Fibroblast of lung (primary cell): ENCODE measurements around the gene TMPRSS3. TPM values are rescaled to one million over a fixed set of nuclear protein-coding genes. Genes with fewer than 3 reads are reported as not detected.

Source experiments
- DNase-seq, 2 donors: peaks; one replicate each; pipeline versions ENCODE4 v3.0.0 to v3.0.0-alpha.2; 2010; ENCODE audit warnings: low read depth in 2 of 2
- H2AFZ ChIP-seq: 2 replicates; pipeline ENCODE4 v1.5.1; 2012; ENCODE audit warnings: low read length, control low read depth, inconsistent platforms
- H3K27ac ChIP-seq: 2 replicates; pipeline ENCODE4 v1.5.1; 2011; ENCODE audit warnings: low read length, control low read depth; ENCODE audit not compliant: insufficient read depth
- H3K27me3 ChIP-seq: 2 replicates; pipeline ENCODE4 v1.5.1; 2011; ENCODE audit warnings: mild to moderate bottlenecking, low read length; ENCODE audit not compliant: control insufficient read depth, insufficient read depth
- H3K36me3 ChIP-seq: 2 replicates; pipeline ENCODE4 v1.5.1; 2011; ENCODE audit warnings: low read length; ENCODE audit not compliant: control insufficient read depth, insufficient read depth
- H3K4me1 ChIP-seq: 2 replicates; pipeline ENCODE4 v1.5.1; 2011; ENCODE audit warnings: low read length; ENCODE audit not compliant: control insufficient read depth, insufficient read depth; ENCODE audit errors: extremely low read depth
- H3K4me2 ChIP-seq: 2 replicates; pipeline ENCODE4 v1.5.1; 2011; ENCODE audit warnings: low read length, control low read depth; ENCODE audit not compliant: insufficient read depth; ENCODE audit errors: extremely low read depth
- H3K4me3 ChIP-seq, 4 experiments: fragments of 200-600 bp in 1 of 4; sonication (generic) in 1 of 4; replicated peaks in 1 of 4; 2 replicates each; pipeline ENCODE4 v1.5.1; 2011 to 2016; ENCODE audit warnings: low read length in 4 of 4, low read depth in 3 of 4, mild to moderate bottlenecking in 3 of 4, control low read depth in 2 of 4, inconsistent platforms in 1 of 4, mixed read lengths in 1 of 4; ENCODE audit not compliant: insufficient read depth in 1 of 4; ENCODE audit errors: control extremely low read depth in 1 of 4
- H3K79me2 ChIP-seq: 2 replicates; pipeline ENCODE4 v1.5.1; 2012; ENCODE audit warnings: mild to moderate bottlenecking, low read length, inconsistent platforms; ENCODE audit not compliant: control insufficient read depth, insufficient read depth
- H3K9ac ChIP-seq: 2 replicates; pipeline ENCODE4 v1.5.1; 2011; ENCODE audit warnings: mild to moderate bottlenecking, low read length, control low read depth; ENCODE audit not compliant: insufficient read depth
- H3K9me3 ChIP-seq: 2 replicates; pipeline ENCODE4 v1.5.1; 2012; ENCODE audit warnings: low read depth, low read length; ENCODE audit not compliant: control insufficient read depth, insufficient read depth
- H4K20me1 ChIP-seq: 2 replicates; pipeline ENCODE4 v1.5.1; 2011; ENCODE audit warnings: low read length; ENCODE audit not compliant: control insufficient read depth, insufficient read depth; ENCODE audit errors: extremely low read depth
- EZH2 ChIP-seq: IDR thresholded peaks from 2 replicates; pipeline ENCODE4 v1.5.1; 2012; ENCODE audit warnings: low read length, control low read depth, mild to moderate bottlenecking; ENCODE audit errors: missing control alignments
- polyA plus RNA-seq, 2 donors: library from polyadenylated mRNA; depleted of rRNA in 1 of 2; stranded (reverse) in 1 of 2; unstranded in 1 of 2; fragments of >200 nt; gene quantifications; 2 replicates each; pipeline ENCODE4 v1.2.1, GENCODE V29; 2011 to 2012; ENCODE audit warnings: missing spikeins in 1 of 2
- total RNA-seq: library from RNA; depleted of rRNA; stranded (reverse); fragments of >200 nt; gene quantifications from 2 replicates; pipeline ENCODE4 v1.2.1, GENCODE V29; 2014
- TF ChIP-seq, protein P1 (sequence below), 2 donors: IDR thresholded peaks in 1 of 2; conservative IDR thresholded peaks in 1 of 2; 1 replicate in 1 of 2; 2 replicates in 1 of 2; pipeline ENCODE4 v1.5.1; 2011 to 2012; ENCODE audit warnings: low read length in 2 of 2, control low read depth in 1 of 2, inconsistent platforms in 1 of 2, low read depth in 1 of 2, mild to moderate bottlenecking in 1 of 2

TMPRSS3 gene
- total and polyA plus RNA-seq, 2 donors (not counting 1 experiment from before 2014, with no cell fraction given), result not detected

DNA sequence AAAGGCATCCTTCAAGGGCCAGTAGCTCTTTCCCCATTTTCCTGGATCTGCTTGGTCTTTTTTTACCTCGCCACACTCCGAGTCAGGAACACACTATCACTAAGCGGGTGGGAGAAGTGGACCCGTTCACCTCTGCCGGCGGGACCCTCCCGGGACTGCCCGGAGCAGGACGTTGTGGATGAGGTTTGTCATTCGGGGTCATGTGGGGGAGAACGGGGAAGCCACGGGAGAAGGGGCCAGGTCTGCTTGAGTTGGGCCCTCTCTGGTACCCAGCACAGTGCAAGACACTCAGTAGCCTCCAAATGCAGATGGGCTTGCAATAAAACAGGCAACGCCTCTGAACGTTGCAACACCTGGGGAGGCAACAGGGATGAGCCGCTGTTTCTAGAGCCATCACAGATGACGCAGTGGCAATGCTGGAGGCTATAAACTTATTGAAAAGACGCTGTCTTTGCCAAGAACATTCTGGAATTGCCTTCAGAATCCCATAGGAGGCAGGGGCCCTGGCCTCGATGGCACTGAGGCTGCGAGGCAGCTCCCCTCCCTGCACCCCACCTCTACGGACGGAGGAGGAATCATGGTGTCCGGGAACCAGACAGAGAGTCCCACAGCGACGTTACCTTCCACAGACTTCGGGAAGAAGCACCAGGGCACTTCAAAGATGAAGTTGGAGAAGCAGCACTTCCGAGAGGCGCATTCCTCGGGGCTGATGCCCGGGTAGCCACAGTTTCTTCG is 48.8 kb downstream of the TMPRSS3 start:
- Histone ChIP-seq H3K36me3 (no peaks in the 10 kb centered on the region), H3K4me1 (no peaks in the 10 kb centered on the region), H3K27ac (no peak overlapping the region), H2AFZ (no peak overlapping the region), H4K20me1 (no peaks in the 10 kb centered on the region), H3K4me3 (no peak overlapping the region), H3K4me2 (no peak overlapping the region), H3K9me3 (no peaks in the 10 kb centered on the region), H3K79me2 (no peaks in the 10 kb centered on the region), H3K9ac (no peak overlapping the region), H3K27me3 (no peaks in the 10 kb centered on the region)
- no peak for TF ChIP-seq EZH2
- TF ChIP-seq, protein P1, sequence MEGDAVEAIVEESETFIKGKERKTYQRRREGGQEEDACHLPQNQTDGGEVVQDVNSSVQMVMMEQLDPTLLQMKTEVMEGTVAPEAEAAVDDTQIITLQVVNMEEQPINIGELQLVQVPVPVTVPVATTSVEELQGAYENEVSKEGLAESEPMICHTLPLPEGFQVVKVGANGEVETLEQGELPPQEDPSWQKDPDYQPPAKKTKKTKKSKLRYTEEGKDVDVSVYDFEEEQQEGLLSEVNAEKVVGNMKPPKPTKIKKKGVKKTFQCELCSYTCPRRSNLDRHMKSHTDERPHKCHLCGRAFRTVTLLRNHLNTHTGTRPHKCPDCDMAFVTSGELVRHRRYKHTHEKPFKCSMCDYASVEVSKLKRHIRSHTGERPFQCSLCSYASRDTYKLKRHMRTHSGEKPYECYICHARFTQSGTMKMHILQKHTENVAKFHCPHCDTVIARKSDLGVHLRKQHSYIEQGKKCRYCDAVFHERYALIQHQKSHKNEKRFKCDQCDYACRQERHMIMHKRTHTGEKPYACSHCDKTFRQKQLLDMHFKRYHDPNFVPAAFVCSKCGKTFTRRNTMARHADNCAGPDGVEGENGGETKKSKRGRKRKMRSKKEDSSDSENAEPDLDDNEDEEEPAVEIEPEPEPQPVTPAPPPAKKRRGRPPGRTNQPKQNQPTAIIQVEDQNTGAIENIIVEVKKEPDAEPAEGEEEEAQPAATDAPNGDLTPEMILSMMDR (conservative IDR thresholded peaks at IDR 0.05 in 1 of 2, IDR thresholded peaks at IDR 0.05 in 1 of 2; ENCODE audit: low read depth in 1 of 2, low read length in 2 of 2), result no peak
- no peak for DNase-seq

DNA sequence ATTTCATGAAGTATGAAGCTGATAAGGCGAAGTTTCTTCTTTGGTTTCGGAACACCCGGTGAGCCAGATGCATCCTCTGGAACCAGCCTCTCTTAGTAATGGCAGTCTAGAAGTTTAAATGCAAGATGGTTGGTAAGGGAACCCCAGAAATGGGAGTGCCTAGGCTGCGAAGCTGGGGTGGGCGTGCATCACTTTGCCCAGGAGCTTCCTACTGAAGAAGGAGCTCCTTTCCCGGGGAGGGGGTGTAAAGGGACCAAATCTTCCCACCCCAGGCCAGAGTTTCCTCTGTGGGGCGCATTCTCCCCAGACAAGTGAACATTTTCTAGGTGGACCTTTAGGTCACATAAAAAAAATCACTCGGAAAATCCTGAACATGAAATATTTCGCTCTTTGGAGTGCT is 49.4 kb downstream of the TMPRSS3 start:
- H3K9ac ChIP-seq, result no peak overlapping the region
- H3K36me3 ChIP-seq, result no peaks in the 10 kb centered on the region
- H3K9me3 ChIP-seq, result no peaks in the 10 kb centered on the region
- no peaks in the 10 kb centered on the region for H3K79me2 ChIP-seq
- no peak for TF ChIP-seq EZH2
- TF ChIP-seq, protein P1 (conservative IDR thresholded peaks at IDR 0.05 in 1 of 2, IDR thresholded peaks at IDR 0.05 in 1 of 2; ENCODE audit: low read depth in 1 of 2, low read length in 2 of 2), result no peak
- no peaks in the 10 kb centered on the region for H3K27me3 ChIP-seq
- no peak overlapping the region for H3K4me3 ChIP-seq
- H4K20me1 ChIP-seq, result no peaks in the 10 kb centered on the region
- no peak for DNase-seq
- H3K27ac ChIP-seq, result no peak overlapping the region
- H3K4me1 ChIP-seq, result no peaks in the 10 kb centered on the region
- H3K4me2 ChIP-seq, result no peak overlapping the region
- H2AFZ ChIP-seq, result no peak overlapping the region

DNA sequence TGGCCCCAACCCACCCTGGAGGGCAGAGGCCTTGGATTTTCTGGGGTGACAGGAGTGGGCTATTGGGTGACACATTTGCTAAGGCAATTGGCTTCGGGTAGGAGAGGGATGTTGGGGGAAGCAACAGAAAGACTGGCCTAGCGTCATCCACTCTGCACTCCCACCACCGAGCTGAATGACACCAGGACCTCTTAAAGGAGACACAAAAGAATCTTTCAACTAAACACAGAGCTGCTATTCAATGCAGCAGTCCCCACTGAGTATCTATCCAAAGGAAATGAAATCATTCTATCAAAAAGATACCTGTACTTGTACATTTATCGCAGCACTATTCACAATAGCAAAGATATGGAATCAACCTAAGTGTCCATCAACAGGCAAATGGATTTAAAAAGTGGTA is 51.2 kb downstream of the TMPRSS3 start:
- Histone ChIP-seq H3K4me3 (no peak overlapping the region), H3K79me2 (no peaks in the 10 kb centered on the region), H3K27me3 (no peaks in the 10 kb centered on the region), H2AFZ (no peak overlapping the region), H3K4me1 (no peaks in the 10 kb centered on the region), H4K20me1 (no peaks in the 10 kb centered on the region), H3K4me2 (no peak overlapping the region), H3K9me3 (no peaks in the 10 kb centered on the region), H3K9ac (no peak overlapping the region), H3K36me3 (no peaks in the 10 kb centered on the region), H3K27ac (no peak overlapping the region)
- DNase-seq, result no peak
- no peak for TF ChIP-seq EZH2
- TF ChIP-seq, protein P1 (conservative IDR thresholded peaks at IDR 0.05 in 1 of 2, IDR thresholded peaks at IDR 0.05 in 1 of 2; ENCODE audit: low read depth in 1 of 2, low read length in 2 of 2), result no peak
